ENCODE measurements around the gene PARM1. TPM values are rescaled to one million over a fixed set of nuclear protein-coding genes. Genes with fewer than 3 reads are reported as not detected.

PARM1 gene
- total RNA-seq, 1 donor from 2014 or later: 78.0 TPM

DNA sequence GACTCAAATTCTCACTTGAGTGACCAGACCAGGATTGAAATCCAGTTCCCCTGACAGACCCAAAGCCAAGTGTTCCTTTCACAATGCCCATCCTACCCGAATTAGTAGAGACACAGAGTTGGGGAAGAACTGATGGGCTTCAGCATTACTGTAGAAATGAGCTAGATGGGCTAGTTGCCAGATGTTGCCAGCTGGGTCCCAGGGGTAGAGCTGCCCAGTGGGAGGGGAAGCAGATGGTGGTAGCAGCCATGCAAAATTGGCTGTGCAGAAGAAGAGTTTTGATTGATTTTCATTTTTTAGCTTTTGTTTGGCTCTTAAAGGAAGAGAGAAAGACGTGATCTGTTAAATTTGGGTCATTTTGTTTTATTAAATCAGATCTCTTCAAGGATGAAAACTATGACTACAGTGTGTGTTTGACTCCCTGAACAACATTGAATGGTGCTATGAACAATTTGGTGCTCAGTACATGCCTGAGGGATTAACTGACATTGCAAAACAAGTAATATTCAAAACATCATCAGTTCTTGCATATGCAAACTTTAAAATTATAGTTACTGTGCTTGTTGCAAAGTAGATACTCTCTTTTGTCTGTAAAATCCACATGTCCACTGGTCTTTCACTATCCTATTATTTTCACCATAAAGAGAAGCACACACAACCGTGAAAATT, 86.0 kb downstream of the PARM1 start:
- H3K9me3 ChIP-seq: no peaks in the 10 kb centered on the region

DNA sequence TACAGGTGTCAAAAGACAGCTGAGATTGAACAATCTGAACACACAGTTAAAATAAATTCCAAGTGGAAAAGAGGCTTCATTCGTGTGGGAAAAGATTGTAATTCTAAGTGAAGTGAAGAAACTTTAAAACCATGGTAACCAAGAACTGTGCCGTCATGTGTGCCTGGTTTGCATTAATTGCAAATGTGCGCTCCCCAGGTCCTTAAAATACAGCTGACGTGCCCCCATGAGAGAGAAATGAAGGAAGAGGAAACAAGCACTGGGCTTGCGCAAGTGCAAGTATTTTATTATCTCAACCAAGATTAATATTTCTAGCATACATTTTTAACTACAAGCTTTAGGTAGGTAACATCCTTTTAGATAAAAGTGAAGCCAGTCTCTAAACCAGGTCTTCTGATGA, 92.5 kb downstream of the PARM1 start:
- Histone ChIP-seq H3K27me3 (no peaks in the 10 kb centered on the region), H3K4me1 (no peaks in the 10 kb centered on the region), H3K27ac (no peak overlapping the region), H3K36me3 (no peaks in the 10 kb centered on the region), H3K4me3 (no peak overlapping the region), H3K9me3 (no peaks in the 10 kb centered on the region)
- ATAC-seq (no peak), DNase-seq (no peak)
- intact Hi-C loops (cut with DNase I): no loop called here
- TF ChIP-seq, protein P1, sequence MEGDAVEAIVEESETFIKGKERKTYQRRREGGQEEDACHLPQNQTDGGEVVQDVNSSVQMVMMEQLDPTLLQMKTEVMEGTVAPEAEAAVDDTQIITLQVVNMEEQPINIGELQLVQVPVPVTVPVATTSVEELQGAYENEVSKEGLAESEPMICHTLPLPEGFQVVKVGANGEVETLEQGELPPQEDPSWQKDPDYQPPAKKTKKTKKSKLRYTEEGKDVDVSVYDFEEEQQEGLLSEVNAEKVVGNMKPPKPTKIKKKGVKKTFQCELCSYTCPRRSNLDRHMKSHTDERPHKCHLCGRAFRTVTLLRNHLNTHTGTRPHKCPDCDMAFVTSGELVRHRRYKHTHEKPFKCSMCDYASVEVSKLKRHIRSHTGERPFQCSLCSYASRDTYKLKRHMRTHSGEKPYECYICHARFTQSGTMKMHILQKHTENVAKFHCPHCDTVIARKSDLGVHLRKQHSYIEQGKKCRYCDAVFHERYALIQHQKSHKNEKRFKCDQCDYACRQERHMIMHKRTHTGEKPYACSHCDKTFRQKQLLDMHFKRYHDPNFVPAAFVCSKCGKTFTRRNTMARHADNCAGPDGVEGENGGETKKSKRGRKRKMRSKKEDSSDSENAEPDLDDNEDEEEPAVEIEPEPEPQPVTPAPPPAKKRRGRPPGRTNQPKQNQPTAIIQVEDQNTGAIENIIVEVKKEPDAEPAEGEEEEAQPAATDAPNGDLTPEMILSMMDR (IDR thresholded peaks at IDR 0.05): no peak

More for the DNA sequence above, 86.0 kb downstream of the PARM1 start:
- Histone ChIP-seq H3K27me3 (no peaks in the 10 kb centered on the region), H3K4me3 (no peak overlapping the region), H3K36me3 (no peaks in the 10 kb centered on the region), H3K27ac (no peak overlapping the region), H3K4me1 (no peaks in the 10 kb centered on the region)
- no peak for DNase-seq
- TF ChIP-seq, protein P1 (IDR thresholded peaks at IDR 0.05): no peak
- intact Hi-C loops (cut with DNase I): no loop called here
- no peak for ATAC-seq

DNA sequence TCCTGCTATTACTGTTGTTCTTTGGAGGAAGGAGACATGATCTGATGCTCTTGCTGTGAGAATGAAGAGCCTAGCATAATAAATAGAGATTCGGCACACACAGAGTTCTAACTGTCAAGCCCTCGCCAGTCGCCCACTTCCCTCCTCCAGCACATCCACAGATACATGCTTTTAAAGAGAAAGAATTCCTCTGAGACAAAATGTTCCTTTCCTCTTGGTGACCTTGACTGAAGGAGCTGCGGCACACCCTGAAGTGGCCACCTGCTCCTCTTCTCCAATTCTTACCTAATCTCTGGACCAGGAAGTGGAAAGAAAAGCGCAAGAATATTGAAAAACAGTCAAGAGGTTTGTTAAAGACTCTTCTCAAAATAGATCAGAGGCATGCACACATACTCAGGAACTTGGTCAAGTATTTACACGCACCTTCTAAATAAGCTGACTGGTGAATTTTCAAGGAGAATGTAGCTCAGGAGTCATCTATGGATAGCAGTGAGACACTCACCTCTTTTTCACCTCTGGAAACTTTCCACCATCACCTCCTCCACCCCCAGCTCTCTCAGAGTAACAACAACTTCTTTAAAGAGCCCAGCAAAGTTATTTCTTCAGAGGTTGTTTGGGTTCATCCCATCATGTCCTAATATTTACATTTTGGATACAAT, 95.4 kb downstream of the PARM1 start:
- peak overlapping the region; percentile 20 for H3K27ac ChIP-seq
- no peaks in the 10 kb centered on the region for H3K9me3 ChIP-seq
- ATAC-seq: peak; percentile 80
- H3K4me1 ChIP-seq: peaks cover 15% of the 10 kb centered on the region
- no peaks in the 10 kb centered on the region for H3K27me3 ChIP-seq
- intact Hi-C loops (cut with DNase I): no loop called here
- no peak overlapping the region for H3K4me3 ChIP-seq
- TF ChIP-seq, protein P1 (IDR thresholded peaks at IDR 0.05): no peak
- no peaks in the 10 kb centered on the region for H3K36me3 ChIP-seq
- no peak for DNase-seq

DNA sequence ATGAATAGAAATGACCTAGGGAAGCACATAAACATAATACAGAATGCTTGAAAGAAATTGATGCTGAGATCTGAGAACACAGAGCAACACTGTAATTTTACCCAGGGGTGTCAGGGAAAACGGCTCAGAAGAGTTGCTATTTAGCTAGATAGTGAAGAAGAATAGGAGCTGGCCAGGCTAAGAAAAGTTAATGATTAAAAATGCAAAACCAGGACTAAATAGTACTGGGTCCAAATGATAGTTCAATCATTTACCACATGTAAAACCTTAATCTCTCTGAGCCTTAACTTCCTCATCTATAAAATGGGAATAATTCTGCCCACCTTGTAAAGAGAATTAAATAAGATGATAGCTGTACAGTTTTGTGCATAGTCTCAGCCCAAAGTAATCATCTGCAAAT, 97.1 kb downstream of the PARM1 start:
- DNase-seq: no peak
- TF ChIP-seq, protein P1 (IDR thresholded peaks at IDR 0.05): no peak
- H3K27ac ChIP-seq: no peak overlapping the region
- H3K4me3 ChIP-seq: no peak overlapping the region
- H3K4me1 ChIP-seq: peaks cover 15% of the 10 kb centered on the region
- H3K27me3 ChIP-seq: no peaks in the 10 kb centered on the region
- no peak for ATAC-seq
- intact Hi-C loops (cut with DNase I): no loop called here
- no peaks in the 10 kb centered on the region for H3K9me3 ChIP-seq
- no peaks in the 10 kb centered on the region for H3K36me3 ChIP-seq

DNA sequence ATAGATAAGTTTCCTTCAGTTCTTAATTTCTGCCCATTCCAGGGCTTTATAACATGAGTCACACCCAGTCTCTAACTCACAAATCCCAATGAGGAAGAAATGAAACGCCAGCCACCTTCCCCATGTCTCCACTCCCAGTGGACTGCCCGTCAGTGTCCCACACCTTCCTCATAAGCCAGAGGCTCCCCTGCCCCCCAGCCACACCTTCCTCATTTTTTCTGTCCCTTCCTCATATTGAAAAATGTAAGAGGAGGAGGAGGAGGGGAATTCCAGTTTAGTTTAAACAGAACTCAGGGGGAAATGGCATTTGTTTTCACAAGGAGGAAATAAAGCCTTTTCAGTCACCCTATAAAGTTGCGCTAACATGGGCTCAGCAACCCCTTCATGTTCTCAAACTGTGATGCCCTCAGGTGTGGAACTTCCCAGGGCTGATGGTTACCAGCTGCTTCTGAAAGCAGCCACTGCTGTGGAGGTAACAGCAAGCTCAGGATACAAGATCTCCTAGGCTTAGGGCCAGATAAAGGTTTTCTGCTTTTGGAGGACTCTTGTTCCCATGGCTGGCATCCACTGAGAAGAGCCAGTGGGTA, 97.8 kb downstream of the PARM1 start:
- Histone ChIP-seq H3K27me3 (no peaks in the 10 kb centered on the region), H3K4me1 (peaks cover 15% of the 10 kb centered on the region), H3K9me3 (no peaks in the 10 kb centered on the region), H3K27ac (no peak overlapping the region), H3K36me3 (no peaks in the 10 kb centered on the region), H3K4me3 (no peak overlapping the region)
- TF ChIP-seq, protein P1 (IDR thresholded peaks at IDR 0.05): no peak
- intact Hi-C loops (cut with DNase I): no loop called here
- ATAC-seq (peak; percentile 46), DNase-seq (no peak)
